ENCODE results near the gene GLB1L2.

GLB1L2 gene

GRCh38 chr11:134374171-134374570 is 42.4 kb downstream of the GLB1L2 start:
- H3K9me3 ChIP-seq (ENCODE audit: control insufficient read depth in 1 of 2, low read length in 2 of 2): no peaks in the 10 kb centered on the region
- no peak overlapping the region for H3K9ac ChIP-seq (ENCODE audit: low read depth in 1 of 2, low read length in 2 of 2)
- no peaks in the 10 kb centered on the region for H3K27me3 ChIP-seq (ENCODE audit: control insufficient read depth in 1 of 2, insufficient read depth in 2 of 2, low read length in 2 of 2)
- no peak overlapping the region for H3K27ac ChIP-seq (ENCODE audit: low read depth, low read length)
- H3K36me3 ChIP-seq (ENCODE audit: control insufficient read depth in 1 of 2, insufficient read depth in 2 of 2, low read length in 2 of 2): no peaks in the 10 kb centered on the region
- no peak overlapping the region for H3K4me3 ChIP-seq (ENCODE audit: low read depth in 1 of 2, low read length in 2 of 2)
- no peaks in the 10 kb centered on the region for H3K4me1 ChIP-seq (ENCODE audit: control insufficient read depth in 1 of 2, insufficient read depth in 2 of 2, low read length in 2 of 2)

GRCh38 chr11:134374891-134375550 is 43.2 kb downstream of the GLB1L2 start:
- Histone ChIP-seq H3K4me3 (ENCODE audit: low read depth in 1 of 2, low read length in 2 of 2) (no peak overlapping the region), H3K9ac (ENCODE audit: low read depth in 1 of 2, low read length in 2 of 2) (no peak overlapping the region), H3K27me3 (ENCODE audit: control insufficient read depth in 1 of 2, insufficient read depth in 2 of 2, low read length in 2 of 2) (no peaks in the 10 kb centered on the region), H3K9me3 (ENCODE audit: control insufficient read depth in 1 of 2, low read length in 2 of 2) (no peaks in the 10 kb centered on the region), H3K27ac (ENCODE audit: low read depth, low read length) (no peak overlapping the region), H3K36me3 (ENCODE audit: control insufficient read depth in 1 of 2, insufficient read depth in 2 of 2, low read length in 2 of 2) (no peaks in the 10 kb centered on the region), H3K4me1 (ENCODE audit: control insufficient read depth in 1 of 2, insufficient read depth in 2 of 2, low read length in 2 of 2) (no peaks in the 10 kb centered on the region)

GRCh38 chr11:134376150-134376921 is 44.5 kb downstream of the GLB1L2 start:
- Histone ChIP-seq H3K27ac (ENCODE audit: low read depth, low read length) (no peak overlapping the region), H3K27me3 (ENCODE audit: control insufficient read depth in 1 of 2, insufficient read depth in 2 of 2, low read length in 2 of 2) (no peaks in the 10 kb centered on the region), H3K9me3 (ENCODE audit: control insufficient read depth in 1 of 2, low read length in 2 of 2) (no peaks in the 10 kb centered on the region), H3K4me1 (ENCODE audit: control insufficient read depth in 1 of 2, insufficient read depth in 2 of 2, low read length in 2 of 2) (no peaks in the 10 kb centered on the region), H3K4me3 (ENCODE audit: low read depth in 1 of 2, low read length in 2 of 2) (no peak overlapping the region), H3K9ac (ENCODE audit: low read depth in 1 of 2, low read length in 2 of 2) (no peak overlapping the region), H3K36me3 (ENCODE audit: control insufficient read depth in 1 of 2, insufficient read depth in 2 of 2, low read length in 2 of 2) (no peaks in the 10 kb centered on the region)

- no peaks in the 10 kb centered on the region for H3K27me3 ChIP-seq (ENCODE audit: control insufficient read depth in 1 of 2, insufficient read depth in 2 of 2, low read length in 2 of 2)
- no peaks in the 10 kb centered on the region for H3K4me1 ChIP-seq (ENCODE audit: control insufficient read depth in 1 of 2, insufficient read depth in 2 of 2, low read length in 2 of 2)
- H3K36me3 ChIP-seq (ENCODE audit: control insufficient read depth in 1 of 2, insufficient read depth in 2 of 2, low read length in 2 of 2): no peaks in the 10 kb centered on the region
- no peak overlapping the region for H3K27ac ChIP-seq (ENCODE audit: low read depth, low read length)
- no peaks in the 10 kb centered on the region for H3K9me3 ChIP-seq (ENCODE audit: control insufficient read depth in 1 of 2, low read length in 2 of 2)
- H3K9ac ChIP-seq (ENCODE audit: low read depth in 1 of 2, low read length in 2 of 2): no peak overlapping the region
- no peak overlapping the region for H3K4me3 ChIP-seq (ENCODE audit: low read depth in 1 of 2, low read length in 2 of 2)
Measured at GRCh38 chr11:134377876-134378275, 46.1 kb downstream of the GLB1L2 start.

- Histone ChIP-seq H3K4me3 (ENCODE audit: low read depth in 1 of 2, low read length in 2 of 2) (no peak overlapping the region), H3K9me3 (ENCODE audit: control insufficient read depth in 1 of 2, low read length in 2 of 2) (no peaks in the 10 kb centered on the region), H3K9ac (ENCODE audit: low read depth in 1 of 2, low read length in 2 of 2) (no peak overlapping the region), H3K36me3 (ENCODE audit: control insufficient read depth in 1 of 2, insufficient read depth in 2 of 2, low read length in 2 of 2) (no peaks in the 10 kb centered on the region), H3K27ac (ENCODE audit: low read depth, low read length) (no peak overlapping the region), H3K27me3 (ENCODE audit: control insufficient read depth in 1 of 2, insufficient read depth in 2 of 2, low read length in 2 of 2) (no peaks in the 10 kb centered on the region), H3K4me1 (ENCODE audit: control insufficient read depth in 1 of 2, insufficient read depth in 2 of 2, low read length in 2 of 2) (no peaks in the 10 kb centered on the region)
Measured at GRCh38 chr11:134379241-134379640, 47.5 kb downstream of the GLB1L2 start.

GRCh38 chr11:134380229-134380628 is 48.4 kb downstream of the GLB1L2 start:
- Histone ChIP-seq H3K36me3 (ENCODE audit: control insufficient read depth in 1 of 2, insufficient read depth in 2 of 2, low read length in 2 of 2) (no peaks in the 10 kb centered on the region), H3K27ac (ENCODE audit: low read depth, low read length) (no peak overlapping the region), H3K9me3 (ENCODE audit: control insufficient read depth in 1 of 2, low read length in 2 of 2) (no peaks in the 10 kb centered on the region), H3K27me3 (ENCODE audit: control insufficient read depth in 1 of 2, insufficient read depth in 2 of 2, low read length in 2 of 2) (no peaks in the 10 kb centered on the region), H3K4me3 (ENCODE audit: low read depth in 1 of 2, low read length in 2 of 2) (no peak overlapping the region), H3K4me1 (ENCODE audit: control insufficient read depth in 1 of 2, insufficient read depth in 2 of 2, low read length in 2 of 2) (no peaks in the 10 kb centered on the region), H3K9ac (ENCODE audit: low read depth in 1 of 2, low read length in 2 of 2) (no peak overlapping the region)

GRCh38 chr11:134380785-134381184 is 49.0 kb downstream of the GLB1L2 start:
- Histone ChIP-seq H3K36me3 (ENCODE audit: control insufficient read depth in 1 of 2, insufficient read depth in 2 of 2, low read length in 2 of 2) (no peaks in the 10 kb centered on the region), H3K4me3 (ENCODE audit: low read depth in 1 of 2, low read length in 2 of 2) (no peak overlapping the region), H3K27me3 (ENCODE audit: control insufficient read depth in 1 of 2, insufficient read depth in 2 of 2, low read length in 2 of 2) (peaks cover 0 to 2% of the 10 kb centered on the region in 2 donors), H3K4me1 (ENCODE audit: control insufficient read depth in 1 of 2, insufficient read depth in 2 of 2, low read length in 2 of 2) (no peaks in the 10 kb centered on the region), H3K9me3 (ENCODE audit: control insufficient read depth in 1 of 2, low read length in 2 of 2) (no peaks in the 10 kb centered on the region), H3K27ac (ENCODE audit: low read depth, low read length) (no peak overlapping the region), H3K9ac (ENCODE audit: low read depth in 1 of 2, low read length in 2 of 2) (no peak overlapping the region)

- H3K36me3 ChIP-seq (ENCODE audit: control insufficient read depth in 1 of 2, insufficient read depth in 2 of 2, low read length in 2 of 2): no peaks in the 10 kb centered on the region
Measured at GRCh38 chr11:134382257-134382656, 50.5 kb downstream of the GLB1L2 start.

GRCh38 chr11:134382830-134383229 is 51.0 kb downstream of the GLB1L2 start:
- H3K4me1 ChIP-seq (ENCODE audit: control insufficient read depth in 1 of 2, insufficient read depth in 2 of 2, low read length in 2 of 2): no peaks in the 10 kb centered on the region
- H3K27ac ChIP-seq (ENCODE audit: low read depth, low read length): no peak overlapping the region
- no peaks in the 10 kb centered on the region for H3K9me3 ChIP-seq (ENCODE audit: control insufficient read depth in 1 of 2, low read length in 2 of 2)
- H3K9ac ChIP-seq (ENCODE audit: low read depth in 1 of 2, low read length in 2 of 2): no peak overlapping the region
- H3K4me3 ChIP-seq (ENCODE audit: low read depth in 1 of 2, low read length in 2 of 2): no peak overlapping the region
- no peaks in the 10 kb centered on the region for H3K36me3 ChIP-seq (ENCODE audit: control insufficient read depth in 1 of 2, insufficient read depth in 2 of 2, low read length in 2 of 2)
- peaks cover 0 to 6% of the 10 kb centered on the region in 2 donors for H3K27me3 ChIP-seq (ENCODE audit: control insufficient read depth in 1 of 2, insufficient read depth in 2 of 2, low read length in 2 of 2)

More at GRCh38 chr11:134382257-134382656, 50.5 kb downstream of the GLB1L2 start:
- H3K27ac ChIP-seq (ENCODE audit: low read depth, low read length): no peak overlapping the region
- no peak overlapping the region for H3K4me3 ChIP-seq (ENCODE audit: low read depth in 1 of 2, low read length in 2 of 2)
- H3K9ac ChIP-seq (ENCODE audit: low read depth in 1 of 2, low read length in 2 of 2): no peak overlapping the region
- no peaks in the 10 kb centered on the region for H3K4me1 ChIP-seq (ENCODE audit: control insufficient read depth in 1 of 2, insufficient read depth in 2 of 2, low read length in 2 of 2)
- H3K9me3 ChIP-seq (ENCODE audit: control insufficient read depth in 1 of 2, low read length in 2 of 2): no peaks in the 10 kb centered on the region
- H3K27me3 ChIP-seq (ENCODE audit: control insufficient read depth in 1 of 2, insufficient read depth in 2 of 2, low read length in 2 of 2): peaks cover 0 to 6% of the 10 kb centered on the region in 2 donors

GRCh38 chr11:134383576-134384221 is 51.9 kb downstream of the GLB1L2 start:
- Histone ChIP-seq H3K4me3 (ENCODE audit: low read depth in 1 of 2, low read length in 2 of 2) (no peak overlapping the region), H3K36me3 (ENCODE audit: control insufficient read depth in 1 of 2, insufficient read depth in 2 of 2, low read length in 2 of 2) (no peaks in the 10 kb centered on the region)

More at GRCh38 chr11:134383576-134384221, 51.9 kb downstream of the GLB1L2 start:
- Histone ChIP-seq H3K27ac (ENCODE audit: low read depth, low read length) (no peak overlapping the region), H3K27me3 (ENCODE audit: control insufficient read depth in 1 of 2, insufficient read depth in 2 of 2, low read length in 2 of 2) (peaks cover 0 to 6% of the 10 kb centered on the region in 2 donors), H3K4me1 (ENCODE audit: control insufficient read depth in 1 of 2, insufficient read depth in 2 of 2, low read length in 2 of 2) (no peaks in the 10 kb centered on the region), H3K9me3 (ENCODE audit: control insufficient read depth in 1 of 2, low read length in 2 of 2) (no peaks in the 10 kb centered on the region), H3K9ac (ENCODE audit: low read depth in 1 of 2, low read length in 2 of 2) (no peak overlapping the region)

Measured in duodenal mucosa (tissue), 2 donors.